OCI-LY3 (cell line): Measurements from ENCODE around the gene UNC79.

Experiments
- H2AFZ ChIP-seq: fragments of 200-600, 300-600 bp; shearing (Covaris generic); 2 replicates; pipeline ENCODE4 v1.6.0; 2014; ENCODE audit warnings: antibody characterized with exemption, low read depth, low read length
- H3K27ac ChIP-seq: fragments of 200-600, 300-600 bp; sonication (generic); 2 replicates; pipeline ENCODE4 v1.5.1; 2014; ENCODE audit warnings: mild to moderate bottlenecking, low read length, moderate library complexity, mixed read lengths
- H3K27me3 ChIP-seq: fragments of 200-600, 300-600 bp; sonication (generic); 2 replicates; pipeline ENCODE4 v1.6.1; 2014; ENCODE audit warnings: low read depth, low read length, mixed read lengths
- H3K36me3 ChIP-seq: fragments of 200-600, 300-600 bp; sonication (generic); replicated peaks from 2 replicates; pipeline ENCODE3; 2014; ENCODE audit warnings: low read depth, low read length, mixed read lengths
- H3K4me1 ChIP-seq: fragments of 300-600, 200-600 bp; sonication (generic); 2 replicates; pipeline ENCODE4 v1.6.1; 2014; ENCODE audit warnings: low read length, mixed read lengths
- H3K4me2 ChIP-seq: fragments of 200-600, 300-600 bp; sonication (generic); 2 replicates; pipeline ENCODE4 v1.6.1; 2014; ENCODE audit warnings: low read length, mixed read lengths
- H3K4me3 ChIP-seq: fragments of 300-600, 200-600 bp; sonication (generic); 2 replicates; pipeline ENCODE4 v1.5.1; 2014; ENCODE audit warnings: antibody characterized with exemption, mild to moderate bottlenecking, low read length, moderate library complexity
- H3K79me2 ChIP-seq: fragments of 300-600, 200-600 bp; shearing (Covaris generic); 2 replicates; pipeline ENCODE4 v1.6.1; 2014; ENCODE audit warnings: mild to moderate bottlenecking, low read length, mixed read lengths
- H3K9ac ChIP-seq: fragments of 300-600, 200-600 bp; shearing (Covaris generic); 2 replicates; pipeline ENCODE4 v1.6.0; 2014; ENCODE audit warnings: mild to moderate bottlenecking, low read length, moderate library complexity
- H3K9me3 ChIP-seq: fragments of 200-600, 300-600 bp; shearing (Covaris generic); 2 replicates; pipeline ENCODE4 v1.6.1; 2014; ENCODE audit warnings: low read length, mixed read lengths; ENCODE audit not compliant: insufficient read depth
- H4K20me1 ChIP-seq: fragments of 200-600, 300-600 bp; sonication (generic); 2 replicates; pipeline ENCODE4 v1.6.1; 2016; ENCODE audit warnings: low read length, mixed read lengths; ENCODE audit not compliant: insufficient read depth
- EZH2phosphoT487 ChIP-seq: fragments of 200-600 bp; shearing (Covaris generic); IDR thresholded peaks from 2 replicates; pipeline ENCODE4 v1.6.1; 2018; ENCODE audit warnings: antibody characterized with exemption, mixed run types, low read depth
- TF ChIP-seq, protein P1 (sequence below): fragments of 200-600, 300-600 bp; sonication (generic); IDR thresholded peaks from 2 replicates; pipeline ENCODE4 v1.5.1; 2014; ENCODE audit warnings: antibody characterized with exemption, low read length, low read depth

The UNC79 gene

DNA sequence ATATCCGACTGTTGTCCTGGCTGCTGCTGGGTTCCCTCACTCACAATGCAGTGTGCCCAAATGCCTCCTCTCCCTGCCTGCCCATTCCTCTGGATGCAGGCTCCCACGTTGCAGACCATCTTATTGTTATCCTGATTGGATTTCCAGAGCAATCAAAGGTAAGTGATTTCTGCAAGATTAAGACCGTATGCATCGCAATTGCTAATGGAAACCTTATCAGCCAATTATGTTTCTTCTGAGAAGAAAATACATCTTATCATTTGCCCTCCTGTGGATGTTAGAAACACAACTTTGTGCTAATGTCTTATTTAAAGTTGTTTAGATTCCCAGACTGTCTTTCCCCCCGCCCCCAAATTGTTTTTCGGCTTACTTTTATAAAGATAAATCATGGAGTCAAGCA lies 259.4 kb downstream of the UNC79 start:
- Histone ChIP-seq H3K4me1 (no peaks in the 10 kb centered on the region), H2AFZ (no peak overlapping the region), H3K27ac (no peak overlapping the region), H3K9ac (no peak overlapping the region), H3K79me2 (no peaks in the 10 kb centered on the region), H4K20me1 (no peaks in the 10 kb centered on the region), H3K4me3 (no peak overlapping the region), H3K36me3 (no peaks in the 10 kb centered on the region), H3K4me2 (no peak overlapping the region), H3K27me3 (peaks cover 19% of the 10 kb centered on the region), H3K9me3 (no peaks in the 10 kb centered on the region)
- TF ChIP-seq, protein P1, sequence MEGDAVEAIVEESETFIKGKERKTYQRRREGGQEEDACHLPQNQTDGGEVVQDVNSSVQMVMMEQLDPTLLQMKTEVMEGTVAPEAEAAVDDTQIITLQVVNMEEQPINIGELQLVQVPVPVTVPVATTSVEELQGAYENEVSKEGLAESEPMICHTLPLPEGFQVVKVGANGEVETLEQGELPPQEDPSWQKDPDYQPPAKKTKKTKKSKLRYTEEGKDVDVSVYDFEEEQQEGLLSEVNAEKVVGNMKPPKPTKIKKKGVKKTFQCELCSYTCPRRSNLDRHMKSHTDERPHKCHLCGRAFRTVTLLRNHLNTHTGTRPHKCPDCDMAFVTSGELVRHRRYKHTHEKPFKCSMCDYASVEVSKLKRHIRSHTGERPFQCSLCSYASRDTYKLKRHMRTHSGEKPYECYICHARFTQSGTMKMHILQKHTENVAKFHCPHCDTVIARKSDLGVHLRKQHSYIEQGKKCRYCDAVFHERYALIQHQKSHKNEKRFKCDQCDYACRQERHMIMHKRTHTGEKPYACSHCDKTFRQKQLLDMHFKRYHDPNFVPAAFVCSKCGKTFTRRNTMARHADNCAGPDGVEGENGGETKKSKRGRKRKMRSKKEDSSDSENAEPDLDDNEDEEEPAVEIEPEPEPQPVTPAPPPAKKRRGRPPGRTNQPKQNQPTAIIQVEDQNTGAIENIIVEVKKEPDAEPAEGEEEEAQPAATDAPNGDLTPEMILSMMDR: no peak
- no peak for TF ChIP-seq EZH2phosphoT487

DNA sequence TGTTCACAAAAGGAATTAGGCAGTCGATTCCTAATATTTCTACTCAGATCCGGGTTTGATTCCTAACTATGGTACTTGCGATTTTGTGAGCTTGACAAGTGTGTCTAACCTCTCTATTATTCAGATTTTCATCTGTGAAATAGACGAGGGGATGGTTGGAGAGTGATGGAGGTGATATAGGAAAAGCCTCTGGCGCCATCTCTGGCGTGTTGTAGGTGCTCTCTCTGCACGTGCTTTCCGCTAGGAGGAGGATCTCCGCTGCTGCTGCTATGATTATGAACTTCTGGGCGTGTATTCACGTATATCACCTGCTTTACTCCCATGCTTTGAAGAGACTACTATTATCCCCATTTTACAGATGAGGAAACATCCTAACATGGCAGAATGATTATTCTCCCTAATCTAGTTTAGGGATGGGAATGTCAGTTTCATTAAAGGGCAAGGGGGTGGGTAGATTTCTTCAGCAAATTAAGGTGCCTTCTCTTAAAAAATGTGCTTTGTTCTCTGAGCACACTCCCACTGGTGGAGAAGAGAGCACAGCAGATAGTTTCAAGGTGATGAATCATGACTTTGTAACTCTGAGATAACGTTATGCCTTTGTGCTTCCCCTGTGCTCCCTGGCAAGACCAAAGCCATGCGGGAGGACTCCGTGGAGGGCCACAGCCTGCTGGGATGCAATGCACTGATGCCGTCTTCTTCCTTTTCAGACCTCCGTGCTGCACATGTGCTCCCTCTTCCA lies 260.5 kb downstream of the UNC79 start:
- Histone ChIP-seq H3K9ac (no peak overlapping the region), H4K20me1 (no peaks in the 10 kb centered on the region), H3K9me3 (no peaks in the 10 kb centered on the region), H3K36me3 (no peaks in the 10 kb centered on the region), H3K4me3 (no peak overlapping the region), H3K4me2 (no peak overlapping the region), H2AFZ (no peak overlapping the region), H3K4me1 (no peaks in the 10 kb centered on the region), H3K27ac (no peak overlapping the region), H3K27me3 (peaks cover 19% of the 10 kb centered on the region), H3K79me2 (no peaks in the 10 kb centered on the region)
- TF ChIP-seq EZH2phosphoT487: no peak
- TF ChIP-seq, protein P1: no peak

DNA sequence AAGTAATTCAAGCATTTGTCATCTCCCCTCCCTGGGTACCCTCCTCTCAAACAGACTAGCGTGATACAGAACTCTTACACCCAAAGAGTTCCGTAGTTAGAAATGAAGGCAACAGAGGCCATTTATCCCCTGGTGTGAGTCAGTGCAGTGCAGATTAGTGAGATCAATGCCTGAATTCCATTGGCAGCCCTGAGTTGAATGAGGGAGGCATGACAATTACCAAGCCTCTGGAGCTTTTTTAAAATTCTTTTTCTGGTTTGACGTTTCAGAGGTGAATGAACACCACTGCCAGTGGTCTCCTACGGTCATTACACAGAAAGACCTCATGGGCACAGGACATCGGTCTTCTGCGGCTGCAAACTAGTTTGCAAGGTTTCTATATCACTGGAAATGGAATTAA lies 263.2 kb downstream of the UNC79 start:
- Histone ChIP-seq H3K9ac (no peak overlapping the region), H3K4me3 (no peak overlapping the region)

DNA sequence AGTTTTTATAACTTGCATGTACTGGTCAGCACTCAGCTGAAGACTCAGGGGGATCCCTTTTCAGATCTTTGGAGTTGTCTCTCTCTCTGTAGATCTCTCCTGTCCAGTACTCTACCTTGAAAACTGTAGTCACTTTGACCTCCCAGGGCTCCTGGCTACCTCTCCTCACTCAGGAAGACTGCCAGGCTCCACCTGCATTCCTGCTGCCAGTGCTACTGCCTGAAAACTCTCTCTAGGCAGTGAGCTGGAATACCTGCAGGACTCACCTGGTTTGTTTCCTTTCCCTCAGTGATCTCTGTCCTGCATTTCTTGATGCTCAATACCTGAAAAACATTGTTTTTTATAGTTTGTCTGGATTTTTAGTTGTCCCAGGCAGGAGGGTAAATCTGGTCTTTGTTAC lies 270.2 kb downstream of the UNC79 start:
- Histone ChIP-seq H2AFZ (no peak overlapping the region), H3K4me1 (no peaks in the 10 kb centered on the region), H3K4me3 (no peak overlapping the region)

More for the DNA sequence above, 263.2 kb downstream of the UNC79 start:
- H3K4me1 ChIP-seq: no peaks in the 10 kb centered on the region
- H2AFZ ChIP-seq: no peak overlapping the region
- TF ChIP-seq EZH2phosphoT487: no peak
- TF ChIP-seq, protein P1: no peak
- H3K36me3 ChIP-seq: no peaks in the 10 kb centered on the region
- H3K27ac ChIP-seq: no peak overlapping the region
- H3K4me2 ChIP-seq: no peak overlapping the region
- H3K27me3 ChIP-seq: peaks cover 5% of the 10 kb centered on the region
- H4K20me1 ChIP-seq: no peaks in the 10 kb centered on the region
- no peaks in the 10 kb centered on the region for H3K79me2 ChIP-seq
- no peaks in the 10 kb centered on the region for H3K9me3 ChIP-seq

More for the DNA sequence above, 270.2 kb downstream of the UNC79 start:
- no peaks in the 10 kb centered on the region for H3K9me3 ChIP-seq
- no peaks in the 10 kb centered on the region for H4K20me1 ChIP-seq
- no peaks in the 10 kb centered on the region for H3K36me3 ChIP-seq
- peaks cover 33% of the 10 kb centered on the region for H3K27me3 ChIP-seq
- no peaks in the 10 kb centered on the region for H3K79me2 ChIP-seq
- no peak overlapping the region for H3K27ac ChIP-seq
- H3K4me2 ChIP-seq: no peak overlapping the region
- TF ChIP-seq, protein P1: no peak
- TF ChIP-seq EZH2phosphoT487: no peak
- no peak overlapping the region for H3K9ac ChIP-seq
